Measurements from ENCODE around the gene ARHGEF7. TPM values are rescaled to one million over a fixed set of nuclear protein-coding genes. Genes with fewer than 3 reads are reported as not detected.

Gene ARHGEF7
- total and polyA plus RNA-seq, 5 donors from 2014 or later, result 7.1 to 84.9 (median 9.8) TPM

- no peaks in the 10 kb centered on the region for H3K9me3 Mint-ChIP-seq
- peaks cover 7% of the 10 kb centered on the region for H3K36me3 Mint-ChIP-seq
- H3K4me1 Mint-ChIP-seq, result peaks cover 9 to 40% (median 27%) of the 10 kb centered on the region in 4 donors
- no peak for ATAC-seq (ENCODE audit: low read depth in 2 of 2)
- Histone ChIP-seq H3K36me3 (ENCODE audit: control insufficient read depth, insufficient read depth, low read length) (peaks cover 26% of the 10 kb centered on the region), H3K9me3 (ENCODE audit: control insufficient read depth in 2 of 2, low read length in 2 of 2) (no peaks in the 10 kb centered on the region), H3K4me1 (ENCODE audit: control insufficient read depth, insufficient read depth, low read length, poor library complexity, severe bottlenecking) (no peaks in the 10 kb centered on the region), H3K27ac (ENCODE audit: insufficient read depth, low read length, poor library complexity, severe bottlenecking) (no peak overlapping the region), H3K4me3 (ENCODE audit: low read depth, low read length) (no peak overlapping the region), H3K27me3 (ENCODE audit: control insufficient read depth, insufficient read depth, low read length) (no peaks in the 10 kb centered on the region)
- no peak overlapping the region for H3K4me3 Mint-ChIP-seq
- H3K27ac Mint-ChIP-seq, result peak overlapping the region in 1 of 3 donors; percentile 86
- no peaks in the 10 kb centered on the region for H3K27me3 Mint-ChIP-seq
- DNase-seq, result no peak
These were observed 102.5 kb downstream of the ARHGEF7 start for GRCh38 chr13:111217641-111218040.

- Mint-ChIP-seq H3K27ac (peak overlapping the region in 1 of 3 donors; percentile 80), H3K9me3 (no peaks in the 10 kb centered on the region), H3K4me1 (peaks cover 14 to 29% (median 26%) of the 10 kb centered on the region in 4 donors), H3K27me3 (no peaks in the 10 kb centered on the region), H3K4me3 (no peak overlapping the region), H3K36me3 (peaks cover 7% of the 10 kb centered on the region)
- DNase-seq (no peak), ATAC-seq (ENCODE audit: low read depth in 2 of 2) (no peak)
- Histone ChIP-seq H3K36me3 (ENCODE audit: control insufficient read depth, insufficient read depth, low read length) (peaks cover 26% of the 10 kb centered on the region), H3K27ac (ENCODE audit: insufficient read depth, low read length, poor library complexity, severe bottlenecking) (no peak overlapping the region), H3K4me3 (ENCODE audit: low read depth, low read length) (no peak overlapping the region), H3K27me3 (ENCODE audit: control insufficient read depth, insufficient read depth, low read length) (no peaks in the 10 kb centered on the region), H3K4me1 (ENCODE audit: control insufficient read depth, insufficient read depth, low read length, poor library complexity, severe bottlenecking) (no peaks in the 10 kb centered on the region), H3K9me3 (ENCODE audit: control insufficient read depth in 2 of 2, low read length in 2 of 2) (no peaks in the 10 kb centered on the region)
These were observed 104.2 kb downstream of the ARHGEF7 start for GRCh38 chr13:111219280-111219679.

GRCh38 chr13:111219950-111220349 lies 104.8 kb downstream of the ARHGEF7 start:
- peaks cover 14 to 30% (median 23%) of the 10 kb centered on the region in 4 donors for H3K4me1 Mint-ChIP-seq
- H3K9me3 ChIP-seq (ENCODE audit: control insufficient read depth in 2 of 2, low read length in 2 of 2), result no peaks in the 10 kb centered on the region
- H3K27me3 ChIP-seq (ENCODE audit: control insufficient read depth, insufficient read depth, low read length), result no peaks in the 10 kb centered on the region
- no peaks in the 10 kb centered on the region for H3K27me3 Mint-ChIP-seq
- DNase-seq (no peak), ATAC-seq (ENCODE audit: low read depth in 2 of 2) (no peak)
- no peak overlapping the region for H3K27ac ChIP-seq (ENCODE audit: insufficient read depth, low read length, poor library complexity, severe bottlenecking)
- H3K36me3 ChIP-seq (ENCODE audit: control insufficient read depth, insufficient read depth, low read length), result peaks cover 26% of the 10 kb centered on the region
- H3K4me3 Mint-ChIP-seq, result no peak overlapping the region
- H3K4me3 ChIP-seq (ENCODE audit: low read depth, low read length), result no peak overlapping the region
- H3K9me3 Mint-ChIP-seq, result no peaks in the 10 kb centered on the region
- H3K27ac Mint-ChIP-seq, result no peak overlapping the region
- peaks cover 11% of the 10 kb centered on the region for H3K36me3 Mint-ChIP-seq
- no peaks in the 10 kb centered on the region for H3K4me1 ChIP-seq (ENCODE audit: control insufficient read depth, insufficient read depth, low read length, poor library complexity, severe bottlenecking)

GRCh38 chr13:111225166-111225565 lies 110.1 kb downstream of the ARHGEF7 start:
- no peaks in the 10 kb centered on the region for H3K4me1 ChIP-seq (ENCODE audit: control insufficient read depth, insufficient read depth, low read length, poor library complexity, severe bottlenecking)
- H3K4me3 ChIP-seq (ENCODE audit: low read depth, low read length), result no peak overlapping the region
- Mint-ChIP-seq H3K36me3 (peaks cover 25% of the 10 kb centered on the region), H3K4me1 (peaks cover 19 to 26% (median 24%) of the 10 kb centered on the region in 4 donors), H3K27ac (peak overlapping the region in 1 of 3 donors; percentile 31), H3K9me3 (no peaks in the 10 kb centered on the region), H3K4me3 (no peak overlapping the region), H3K27me3 (no peaks in the 10 kb centered on the region)
- H3K9me3 ChIP-seq (ENCODE audit: control insufficient read depth in 2 of 2, low read length in 2 of 2), result no peaks in the 10 kb centered on the region
- H3K27ac ChIP-seq (ENCODE audit: insufficient read depth, low read length, poor library complexity, severe bottlenecking), result no peak overlapping the region
- DNase-seq (no peak), ATAC-seq (ENCODE audit: low read depth in 2 of 2) (no peak)
- H3K36me3 ChIP-seq (ENCODE audit: control insufficient read depth, insufficient read depth, low read length), result peaks cover 29% of the 10 kb centered on the region
- no peaks in the 10 kb centered on the region for H3K27me3 ChIP-seq (ENCODE audit: control insufficient read depth, insufficient read depth, low read length)

GRCh38 chr13:111225810-111226546 lies 110.9 kb downstream of the ARHGEF7 start:
- H3K4me3 Mint-ChIP-seq, result no peak overlapping the region
- ATAC-seq (ENCODE audit: low read depth in 2 of 2) (no peak), DNase-seq (no peak)
- Histone ChIP-seq H3K9me3 (ENCODE audit: control insufficient read depth in 2 of 2, low read length in 2 of 2) (no peaks in the 10 kb centered on the region), H3K4me3 (ENCODE audit: low read depth, low read length) (no peak overlapping the region), H3K27me3 (ENCODE audit: control insufficient read depth, insufficient read depth, low read length) (no peaks in the 10 kb centered on the region), H3K4me1 (ENCODE audit: control insufficient read depth, insufficient read depth, low read length, poor library complexity, severe bottlenecking) (no peaks in the 10 kb centered on the region), H3K27ac (ENCODE audit: insufficient read depth, low read length, poor library complexity, severe bottlenecking) (no peak overlapping the region), H3K36me3 (ENCODE audit: control insufficient read depth, insufficient read depth, low read length) (peaks cover 26% of the 10 kb centered on the region)
- peaks cover 25% of the 10 kb centered on the region for H3K36me3 Mint-ChIP-seq
- peaks cover 19 to 27% (median 24%) of the 10 kb centered on the region in 4 donors for H3K4me1 Mint-ChIP-seq
- no peaks in the 10 kb centered on the region for H3K27me3 Mint-ChIP-seq
- no peaks in the 10 kb centered on the region for H3K9me3 Mint-ChIP-seq
- H3K27ac Mint-ChIP-seq, result no peak overlapping the region

GRCh38 chr13:111227405-111227804 lies 112.3 kb downstream of the ARHGEF7 start:
- peaks cover 40% of the 10 kb centered on the region for H3K36me3 Mint-ChIP-seq
- ATAC-seq (ENCODE audit: low read depth in 2 of 2) (no peak), DNase-seq (no peak)
- H3K4me1 ChIP-seq (ENCODE audit: control insufficient read depth, insufficient read depth, low read length, poor library complexity, severe bottlenecking), result no peaks in the 10 kb centered on the region
- no peak overlapping the region for H3K4me3 Mint-ChIP-seq
- H3K27me3 ChIP-seq (ENCODE audit: control insufficient read depth, insufficient read depth, low read length), result no peaks in the 10 kb centered on the region
- H3K9me3 ChIP-seq (ENCODE audit: control insufficient read depth in 2 of 2, low read length in 2 of 2), result no peaks in the 10 kb centered on the region
- H3K4me3 ChIP-seq (ENCODE audit: low read depth, low read length), result no peak overlapping the region
- H3K27me3 Mint-ChIP-seq, result no peaks in the 10 kb centered on the region
- peaks cover 19% of the 10 kb centered on the region for H3K36me3 ChIP-seq (ENCODE audit: control insufficient read depth, insufficient read depth, low read length)
- peak overlapping the region in 1 of 3 donors; percentile 33 for H3K27ac Mint-ChIP-seq
- peaks cover 22 to 38% (median 29%) of the 10 kb centered on the region in 4 donors for H3K4me1 Mint-ChIP-seq
- H3K9me3 Mint-ChIP-seq, result no peaks in the 10 kb centered on the region
- H3K27ac ChIP-seq (ENCODE audit: insufficient read depth, low read length, poor library complexity, severe bottlenecking), result no peak overlapping the region

GRCh38 chr13:111228262-111229144 lies 113.4 kb downstream of the ARHGEF7 start:
- Mint-ChIP-seq H3K36me3 (peaks cover 45% of the 10 kb centered on the region), H3K4me1 (peaks cover 18 to 40% (median 28%) of the 10 kb centered on the region in 4 donors), H3K9me3 (no peaks in the 10 kb centered on the region), H3K27me3 (no peaks in the 10 kb centered on the region), H3K4me3 (no peak overlapping the region), H3K27ac (no peak overlapping the region)
- H3K27ac ChIP-seq (ENCODE audit: insufficient read depth, low read length, poor library complexity, severe bottlenecking), result no peak overlapping the region
- peaks cover 28% of the 10 kb centered on the region for H3K36me3 ChIP-seq (ENCODE audit: control insufficient read depth, insufficient read depth, low read length)
- no peaks in the 10 kb centered on the region for H3K27me3 ChIP-seq (ENCODE audit: control insufficient read depth, insufficient read depth, low read length)
- H3K4me3 ChIP-seq (ENCODE audit: low read depth, low read length), result no peak overlapping the region
- no peaks in the 10 kb centered on the region for H3K4me1 ChIP-seq (ENCODE audit: control insufficient read depth, insufficient read depth, low read length, poor library complexity, severe bottlenecking)
- ATAC-seq (ENCODE audit: low read depth in 2 of 2) (no peak), DNase-seq (no peak)
- no peaks in the 10 kb centered on the region for H3K9me3 ChIP-seq (ENCODE audit: control insufficient read depth in 2 of 2, low read length in 2 of 2)
